SK-N-SH treated with all-trans-retinoic acid at 6 μM for 48 hours (cell line): Measurements from ENCODE around the gene DIAPH3.

Experiments
- PPARA ChIP-seq: fragments of 250-450 bp; sonication (Bioruptor Pico); IDR thresholded peaks from 2 replicates; pipeline ENCODE4 v1.5.0; 2020; ENCODE audit warnings: mild to moderate bottlenecking, borderline replicate concordance
- SNAI2 ChIP-seq: fragments of 250-450 bp; sonication (Bioruptor Pico); IDR thresholded peaks from 2 replicates; pipeline ENCODE4 v1.5.0; 2020; ENCODE audit warnings: mild to moderate bottlenecking, moderate library complexity
- TCF4 ChIP-seq: fragments of 250-450 bp; sonication (Bioruptor Pico); IDR thresholded peaks from 2 replicates; pipeline ENCODE4 v1.8.0; 2021; ENCODE audit warnings: mild to moderate bottlenecking, moderate library complexity, borderline replicate concordance
- TOX ChIP-seq: fragments of 250-450 bp; sonication (Bioruptor Pico); IDR thresholded peaks from 2 replicates; pipeline ENCODE4 v1.8.0; 2021; ENCODE audit warnings: mild to moderate bottlenecking, moderate library complexity, borderline replicate concordance
- ZFP3 ChIP-seq: fragments of 250-450 bp; sonication (Bioruptor Pico); IDR thresholded peaks from 2 replicates; pipeline ENCODE4 v1.5.0; 2020; ENCODE audit warnings: mild to moderate bottlenecking, moderate library complexity
- ZNF565 ChIP-seq: fragments of 450-650 bp; formaldehyde crosslinking; conservative IDR thresholded peaks from 2 replicates; pipeline ENCODE4 v1.5.0; 2020; ENCODE audit warnings: low read depth, mild to moderate bottlenecking, moderate library complexity
- ZNF8 ChIP-seq: fragments of 450-650 bp; formaldehyde crosslinking; IDR thresholded peaks from 2 replicates; pipeline ENCODE4 v1.5.0; 2020; ENCODE audit warnings: mild to moderate bottlenecking, moderate library complexity
- TF ChIP-seq, protein P1 (sequence below): fragments of 250-450 bp; sonication (Bioruptor Pico); IDR thresholded peaks from 2 replicates; pipeline ENCODE4 v1.8.0; 2020; ENCODE audit warnings: mild to moderate bottlenecking, moderate library complexity, borderline replicate concordance
- TF ChIP-seq, protein P2 (sequence below): fragments of 250-450 bp; sonication (Bioruptor Pico); IDR thresholded peaks from 2 replicates; pipeline ENCODE4 v1.5.0; 2020; ENCODE audit warnings: mild to moderate bottlenecking, moderate library complexity
- TF ChIP-seq, protein P3 (sequence below): fragments of 250-450 bp; sonication (Bioruptor Pico); IDR thresholded peaks from 2 replicates; pipeline ENCODE4 v1.5.1; 2020; ENCODE audit warnings: low read depth, mild to moderate bottlenecking, moderate library complexity

DNA sequence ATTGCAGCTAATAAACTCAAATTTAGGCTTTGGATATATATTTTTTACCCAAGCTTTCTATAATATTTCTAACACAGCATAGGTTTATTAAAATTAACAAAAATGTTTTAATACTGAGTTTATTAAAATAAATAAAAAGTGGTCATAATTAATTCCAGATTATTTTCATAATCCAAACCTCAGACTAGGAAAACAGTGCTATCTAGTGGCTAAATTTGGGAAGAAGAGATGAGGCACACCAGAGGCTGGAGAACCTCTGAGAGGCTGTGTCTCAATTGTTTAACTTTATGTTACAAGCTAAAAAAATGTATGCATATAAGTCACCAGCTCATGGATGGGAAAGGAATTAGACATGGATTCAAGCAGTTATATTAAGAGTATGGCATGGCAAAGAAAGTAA is 392.5 kb downstream of the DIAPH3 start:
- TF ChIP-seq SNAI2 (no peak), TOX (CRISPR knock-in tag) (no peak), PPARA (no peak), ZNF565 (no peak), ZNF8 (CRISPR knock-in tag) (no peak), ZFP3 (CRISPR knock-in tag) (no peak), TCF4 (CRISPR knock-in tag) (no peak)
- TF ChIP-seq, protein P1, sequence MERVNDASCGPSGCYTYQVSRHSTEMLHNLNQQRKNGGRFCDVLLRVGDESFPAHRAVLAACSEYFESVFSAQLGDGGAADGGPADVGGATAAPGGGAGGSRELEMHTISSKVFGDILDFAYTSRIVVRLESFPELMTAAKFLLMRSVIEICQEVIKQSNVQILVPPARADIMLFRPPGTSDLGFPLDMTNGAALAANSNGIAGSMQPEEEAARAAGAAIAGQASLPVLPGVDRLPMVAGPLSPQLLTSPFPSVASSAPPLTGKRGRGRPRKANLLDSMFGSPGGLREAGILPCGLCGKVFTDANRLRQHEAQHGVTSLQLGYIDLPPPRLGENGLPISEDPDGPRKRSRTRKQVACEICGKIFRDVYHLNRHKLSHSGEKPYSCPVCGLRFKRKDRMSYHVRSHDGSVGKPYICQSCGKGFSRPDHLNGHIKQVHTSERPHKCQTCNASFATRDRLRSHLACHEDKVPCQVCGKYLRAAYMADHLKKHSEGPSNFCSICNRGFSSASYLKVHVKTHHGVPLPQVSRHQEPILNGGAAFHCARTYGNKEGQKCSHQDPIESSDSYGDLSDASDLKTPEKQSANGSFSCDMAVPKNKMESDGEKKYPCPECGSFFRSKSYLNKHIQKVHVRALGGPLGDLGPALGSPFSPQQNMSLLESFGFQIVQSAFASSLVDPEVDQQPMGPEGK (CRISPR knock-in tag) = no peak
- TF ChIP-seq, protein P2, sequence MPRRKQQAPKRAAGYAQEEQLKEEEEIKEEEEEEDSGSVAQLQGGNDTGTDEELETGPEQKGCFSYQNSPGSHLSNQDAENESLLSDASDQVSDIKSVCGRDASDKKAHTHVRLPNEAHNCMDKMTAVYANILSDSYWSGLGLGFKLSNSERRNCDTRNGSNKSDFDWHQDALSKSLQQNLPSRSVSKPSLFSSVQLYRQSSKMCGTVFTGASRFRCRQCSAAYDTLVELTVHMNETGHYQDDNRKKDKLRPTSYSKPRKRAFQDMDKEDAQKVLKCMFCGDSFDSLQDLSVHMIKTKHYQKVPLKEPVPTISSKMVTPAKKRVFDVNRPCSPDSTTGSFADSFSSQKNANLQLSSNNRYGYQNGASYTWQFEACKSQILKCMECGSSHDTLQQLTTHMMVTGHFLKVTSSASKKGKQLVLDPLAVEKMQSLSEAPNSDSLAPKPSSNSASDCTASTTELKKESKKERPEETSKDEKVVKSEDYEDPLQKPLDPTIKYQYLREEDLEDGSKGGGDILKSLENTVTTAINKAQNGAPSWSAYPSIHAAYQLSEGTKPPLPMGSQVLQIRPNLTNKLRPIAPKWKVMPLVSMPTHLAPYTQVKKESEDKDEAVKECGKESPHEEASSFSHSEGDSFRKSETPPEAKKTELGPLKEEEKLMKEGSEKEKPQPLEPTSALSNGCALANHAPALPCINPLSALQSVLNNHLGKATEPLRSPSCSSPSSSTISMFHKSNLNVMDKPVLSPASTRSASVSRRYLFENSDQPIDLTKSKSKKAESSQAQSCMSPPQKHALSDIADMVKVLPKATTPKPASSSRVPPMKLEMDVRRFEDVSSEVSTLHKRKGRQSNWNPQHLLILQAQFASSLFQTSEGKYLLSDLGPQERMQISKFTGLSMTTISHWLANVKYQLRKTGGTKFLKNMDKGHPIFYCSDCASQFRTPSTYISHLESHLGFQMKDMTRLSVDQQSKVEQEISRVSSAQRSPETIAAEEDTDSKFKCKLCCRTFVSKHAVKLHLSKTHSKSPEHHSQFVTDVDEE (CRISPR knock-in tag) = no peak
- TF ChIP-seq, protein P3, sequence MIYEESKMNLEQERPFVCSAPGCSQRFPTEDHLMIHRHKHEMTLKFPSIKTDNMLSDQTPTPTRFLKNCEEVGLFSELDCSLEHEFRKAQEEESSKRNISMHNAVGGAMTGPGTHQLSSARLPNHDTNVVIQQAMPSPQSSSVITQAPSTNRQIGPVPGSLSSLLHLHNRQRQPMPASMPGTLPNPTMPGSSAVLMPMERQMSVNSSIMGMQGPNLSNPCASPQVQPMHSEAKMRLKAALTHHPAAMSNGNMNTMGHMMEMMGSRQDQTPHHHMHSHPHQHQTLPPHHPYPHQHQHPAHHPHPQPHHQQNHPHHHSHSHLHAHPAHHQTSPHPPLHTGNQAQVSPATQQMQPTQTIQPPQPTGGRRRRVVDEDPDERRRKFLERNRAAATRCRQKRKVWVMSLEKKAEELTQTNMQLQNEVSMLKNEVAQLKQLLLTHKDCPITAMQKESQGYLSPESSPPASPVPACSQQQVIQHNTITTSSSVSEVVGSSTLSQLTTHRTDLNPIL = no peak
